Astrocyte (in vitro differentiated cells and primary cell): Measurements from ENCODE around the gene PNMA8A. TPM values are rescaled to one million over a fixed set of nuclear protein-coding genes. Genes with fewer than 3 reads are reported as not detected.
A peak's percentile ranks its signal among the peaks of the same experiment; 100 is the strongest.

Source experiments
- DNase-seq: peaks from one replicate; pipeline ENCODE4 v3.0.0-alpha.2; 2010; ENCODE audit warnings: low read depth
- FAIRE-seq: peaks from 2 replicates; lab custom pipeline; 2011; peaks lifted over from hg19 to GRCh38; lab: Jason Lieb, UNC
- H2AFZ ChIP-seq: 2 replicates; pipeline ENCODE4 v1.6.0; 2012; ENCODE audit warnings: low read depth, low read length, inconsistent platforms
- H3K27ac ChIP-seq: 2 replicates; pipeline ENCODE4 v1.5.1; 2011; ENCODE audit warnings: low read depth, low read length, inconsistent platforms
- H3K27me3 ChIP-seq: 2 replicates; pipeline ENCODE4 v1.6.0; 2011; ENCODE audit warnings: low read length, inconsistent platforms; ENCODE audit not compliant: insufficient read depth
- H3K36me3 ChIP-seq: 2 replicates; pipeline ENCODE4 v1.5.1; 2011; ENCODE audit warnings: low read length, inconsistent platforms; ENCODE audit not compliant: insufficient read depth
- H3K4me1 ChIP-seq: 2 replicates; pipeline ENCODE4 v1.5.1; 2011; ENCODE audit warnings: low read length, inconsistent platforms; ENCODE audit not compliant: insufficient read depth
- H3K4me2 ChIP-seq: 2 replicates; pipeline ENCODE4 v1.6.0; 2012; ENCODE audit warnings: low read length, inconsistent platforms
- H3K4me3 ChIP-seq: 2 replicates; pipeline ENCODE4 v1.5.1; 2011; ENCODE audit warnings: low read depth, mild to moderate bottlenecking, low read length, inconsistent platforms; ENCODE audit not compliant: insufficient read depth
- H3K79me2 ChIP-seq: 2 replicates; pipeline ENCODE4 v1.6.0; 2012; ENCODE audit warnings: mild to moderate bottlenecking, low read length, inconsistent platforms; ENCODE audit not compliant: insufficient read depth
- H3K9ac ChIP-seq: 2 replicates; pipeline ENCODE4 v1.6.0; 2012; ENCODE audit warnings: mild to moderate bottlenecking, low read length, inconsistent platforms
- H3K9me3 ChIP-seq: 2 replicates; pipeline ENCODE4 v1.5.1; 2012; ENCODE audit warnings: low read depth, mild to moderate bottlenecking, low read length, inconsistent platforms; ENCODE audit not compliant: insufficient read depth
- H4K20me1 ChIP-seq: 2 replicates; pipeline ENCODE4 v1.6.0; 2012; ENCODE audit warnings: low read length, inconsistent platforms; ENCODE audit not compliant: insufficient read depth
- H3K27ac Mint-ChIP-seq: one replicate; pipeline ENCODE4 v1.8.0; 2021; ENCODE audit warnings: mild to moderate bottlenecking, mixed read lengths; ENCODE audit not compliant: unreplicated experiment
- H3K27me3 Mint-ChIP-seq: one replicate; pipeline ENCODE4 v1.8.0; 2021; ENCODE audit warnings: low read depth, mixed read lengths; ENCODE audit not compliant: unreplicated experiment
- H3K36me3 Mint-ChIP-seq: one replicate; pipeline ENCODE4 v1.8.0; 2021; ENCODE audit warnings: low read depth, mixed read lengths; ENCODE audit not compliant: unreplicated experiment
- H3K4me1 Mint-ChIP-seq: one replicate; pipeline ENCODE4 v1.8.0; 2021; ENCODE audit warnings: low read depth, mixed read lengths; ENCODE audit not compliant: unreplicated experiment
- H3K4me3 Mint-ChIP-seq: one replicate; pipeline ENCODE4 v1.8.0; 2021; ENCODE audit warnings: mild to moderate bottlenecking, moderate library complexity, mixed read lengths; ENCODE audit not compliant: unreplicated experiment
- H3K9me3 Mint-ChIP-seq: one replicate; pipeline ENCODE4 v1.8.0; 2021; ENCODE audit warnings: mild to moderate bottlenecking, mixed read lengths; ENCODE audit not compliant: unreplicated experiment
- CTCF ChIP-seq: IDR thresholded peaks from 2 replicates; pipeline ENCODE4 v1.5.1; 2011; ENCODE audit warnings: low read depth, mild to moderate bottlenecking, inconsistent platforms, low read length, moderate library complexity; ENCODE audit not compliant: insufficient read depth
- EZH2 ChIP-seq: IDR thresholded peaks from 2 replicates; pipeline ENCODE4 v1.6.1; 2012; ENCODE audit warnings: mild to moderate bottlenecking, low read length, inconsistent platforms; ENCODE audit not compliant: insufficient read depth
- total RNA-seq: library from RNA; stranded (reverse); gene quantifications from 2 replicates; pipeline ENCODE4 v1.2.1, GENCODE V29; 2021

The PNMA8A gene
- total RNA-seq, 1 donor from 2014 or later, result 12.1 TPM

GRCh38 chr19:46492841-46493235 is 21.5 kb upstream of the PNMA8A start:
- no peak for FAIRE-seq
- H3K9ac ChIP-seq, result no peak overlapping the region
- peaks cover 18% of the 10 kb centered on the region for H3K4me1 ChIP-seq
- peak overlapping the region; percentile 26 for H3K4me2 ChIP-seq
- no peak for DNase-seq
- H3K4me3 ChIP-seq, result no peak overlapping the region
- H3K27ac ChIP-seq, result no peak overlapping the region
- H3K79me2 ChIP-seq, result no peaks in the 10 kb centered on the region
- Mint-ChIP-seq H3K4me3 (no peak overlapping the region), H3K27me3 (peaks cover 32% of the 10 kb centered on the region), H3K36me3 (no peaks in the 10 kb centered on the region), H3K27ac (no peak overlapping the region), H3K4me1 (peaks cover 6% of the 10 kb centered on the region), H3K9me3 (no peaks in the 10 kb centered on the region)
- no peak overlapping the region for H2AFZ ChIP-seq
- H3K27me3 ChIP-seq, result peaks cover 38% of the 10 kb centered on the region
- H4K20me1 ChIP-seq, result no peaks in the 10 kb centered on the region
- no peaks in the 10 kb centered on the region for H3K36me3 ChIP-seq
- H3K9me3 ChIP-seq, result peaks cover 10% of the 10 kb centered on the region
- TF ChIP-seq CTCF (no peak), EZH2 (no peak)

- Histone ChIP-seq H3K9ac (no peak overlapping the region), H3K4me3 (no peak overlapping the region), H3K27me3 (peaks cover 38% of the 10 kb centered on the region), H3K9me3 (peaks cover 10% of the 10 kb centered on the region), H3K4me2 (no peak overlapping the region), H3K27ac (no peak overlapping the region), H2AFZ (no peak overlapping the region), H4K20me1 (no peaks in the 10 kb centered on the region), H3K79me2 (no peaks in the 10 kb centered on the region), H3K4me1 (peaks cover 23% of the 10 kb centered on the region), H3K36me3 (no peaks in the 10 kb centered on the region)
- Mint-ChIP-seq H3K36me3 (no peaks in the 10 kb centered on the region), H3K9me3 (no peaks in the 10 kb centered on the region), H3K27ac (no peak overlapping the region), H3K4me3 (no peak overlapping the region), H3K4me1 (peaks cover 8% of the 10 kb centered on the region), H3K27me3 (peaks cover 35% of the 10 kb centered on the region)
- no peak for DNase-seq
- no peak for FAIRE-seq
- TF ChIP-seq EZH2, result no peak
- no peak for TF ChIP-seq CTCF
Observed at GRCh38 chr19:46491975-46492682, 20.8 kb upstream of the PNMA8A start.

GRCh38 chr19:46490774-46491173 is 19.4 kb upstream of the PNMA8A start:
- Histone ChIP-seq H3K4me1 (peaks cover 23% of the 10 kb centered on the region), H3K4me3 (no peak overlapping the region), H3K79me2 (no peaks in the 10 kb centered on the region), H3K27ac (no peak overlapping the region), H2AFZ (no peak overlapping the region), H3K27me3 (peaks cover 38% of the 10 kb centered on the region), H3K9me3 (peaks cover 10% of the 10 kb centered on the region), H4K20me1 (no peaks in the 10 kb centered on the region), H3K36me3 (no peaks in the 10 kb centered on the region), H3K4me2 (no peak overlapping the region), H3K9ac (no peak overlapping the region)
- H3K4me1 Mint-ChIP-seq, result peaks cover 8% of the 10 kb centered on the region
- H3K27me3 Mint-ChIP-seq, result peaks cover 39% of the 10 kb centered on the region
- TF ChIP-seq EZH2 (no peak), CTCF (no peak)
- H3K4me3 Mint-ChIP-seq, result no peak overlapping the region
- no peaks in the 10 kb centered on the region for H3K36me3 Mint-ChIP-seq
- FAIRE-seq, result no peak
- peak overlapping the region; percentile 63 for H3K27ac Mint-ChIP-seq
- no peak for DNase-seq
- H3K9me3 Mint-ChIP-seq, result no peaks in the 10 kb centered on the region
